Cardiac fibroblast (primary cell): Measurements from ENCODE around the gene SEMA5B.

ENCODE experiments used
- DNase-seq, 2 donors: peaks; one replicate each; pipeline versions ENCODE4 v3.0.0 to v3.0.0-alpha.2; 2010; ENCODE audit warnings: low read depth in 2 of 2
- H3K4me3 ChIP-seq, 2 donors: replicated peaks in 1 of 2; 1 replicate in 1 of 2; 2 replicates in 1 of 2; pipeline ENCODE4 v1.5.1; 2011; ENCODE audit warnings: low read depth in 2 of 2, low read length in 2 of 2, mild to moderate bottlenecking in 2 of 2, moderate library complexity in 1 of 2
- CTCF ChIP-seq: IDR thresholded peaks from one replicate; pipeline ENCODE4 v1.5.1; 2011; ENCODE audit warnings: low read depth, mild to moderate bottlenecking, low read length, inconsistent platforms

Gene SEMA5B

DNA sequence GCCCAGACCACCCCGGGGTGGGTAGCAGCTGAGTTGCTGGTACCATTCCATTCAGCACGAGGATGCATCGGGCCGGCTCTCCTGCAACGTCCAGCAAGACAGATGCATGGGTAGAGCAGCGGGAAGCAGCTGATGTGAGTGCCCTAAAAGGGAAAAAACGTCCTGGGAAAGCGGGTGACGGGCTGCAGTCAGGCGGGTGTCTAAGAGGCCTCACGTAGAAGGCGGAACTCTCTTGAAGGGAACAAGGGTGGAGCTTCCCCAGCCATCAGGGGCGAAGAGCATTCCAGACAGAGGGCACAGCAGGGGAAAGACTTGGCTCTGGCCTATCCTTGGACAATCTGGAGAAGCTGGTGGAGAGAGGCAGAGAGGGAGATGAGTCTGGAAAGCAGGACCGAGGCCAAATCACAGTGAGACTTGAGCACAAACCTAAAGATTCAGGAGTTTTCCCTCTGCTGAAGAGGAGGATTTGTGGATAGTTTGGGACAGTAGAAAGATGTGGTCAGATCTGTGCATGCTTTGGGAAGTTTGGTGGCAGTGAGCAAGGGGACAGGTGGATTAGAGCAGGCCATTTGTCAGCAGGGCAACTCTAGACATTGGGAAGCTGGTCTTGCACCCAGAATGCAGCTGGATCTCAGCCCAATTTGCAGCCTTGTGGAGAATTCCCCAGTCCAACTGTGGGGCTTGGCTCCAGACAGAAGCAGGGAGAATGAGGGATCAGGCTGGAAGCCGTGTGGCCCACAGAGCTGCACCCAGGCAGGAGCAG, 70.7 kb downstream of the SEMA5B start:
- no peak overlapping the region for H3K4me3 ChIP-seq
- TF ChIP-seq CTCF: no peak
- no peak for DNase-seq

DNA sequence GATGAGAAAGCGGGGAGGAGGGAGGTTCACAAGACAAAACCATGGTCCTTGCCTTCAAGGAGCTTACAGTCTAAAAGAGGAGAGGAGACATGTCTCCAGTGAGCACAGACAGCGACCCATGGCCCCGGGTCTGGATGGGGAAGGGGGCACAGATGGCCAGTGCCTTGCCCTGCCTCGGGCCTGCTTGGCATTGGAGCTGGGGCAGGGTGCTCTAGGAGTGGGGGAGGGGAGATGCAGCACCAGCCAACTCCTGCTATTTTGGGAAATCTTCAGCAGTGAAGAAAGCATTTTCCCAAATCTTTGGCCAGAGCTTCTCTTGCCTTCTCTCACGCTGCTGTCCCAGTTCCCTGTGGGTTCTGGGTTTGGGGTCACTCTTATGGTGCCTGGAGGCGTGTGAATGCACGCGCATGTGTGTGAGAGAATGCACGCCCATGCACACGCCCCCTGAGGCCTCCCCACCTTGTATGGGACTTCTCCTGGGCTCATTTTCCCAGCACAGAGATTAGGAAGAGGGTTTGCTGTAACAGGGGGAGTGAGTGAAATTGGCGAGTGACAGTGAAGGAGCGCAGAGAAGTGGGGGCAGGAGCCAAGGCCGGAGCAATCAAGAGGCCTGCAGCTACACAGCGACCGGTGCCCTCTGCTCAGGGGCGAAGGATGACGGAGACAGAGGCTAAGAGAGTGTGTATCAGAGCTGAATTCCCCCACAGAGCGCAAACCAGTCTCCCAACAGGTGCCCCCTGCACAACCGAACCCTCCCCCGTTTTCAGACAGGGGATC, 71.5 kb downstream of the SEMA5B start:
- no peak overlapping the region for H3K4me3 ChIP-seq
- DNase-seq: no peak
- TF ChIP-seq CTCF: no peak

DNA sequence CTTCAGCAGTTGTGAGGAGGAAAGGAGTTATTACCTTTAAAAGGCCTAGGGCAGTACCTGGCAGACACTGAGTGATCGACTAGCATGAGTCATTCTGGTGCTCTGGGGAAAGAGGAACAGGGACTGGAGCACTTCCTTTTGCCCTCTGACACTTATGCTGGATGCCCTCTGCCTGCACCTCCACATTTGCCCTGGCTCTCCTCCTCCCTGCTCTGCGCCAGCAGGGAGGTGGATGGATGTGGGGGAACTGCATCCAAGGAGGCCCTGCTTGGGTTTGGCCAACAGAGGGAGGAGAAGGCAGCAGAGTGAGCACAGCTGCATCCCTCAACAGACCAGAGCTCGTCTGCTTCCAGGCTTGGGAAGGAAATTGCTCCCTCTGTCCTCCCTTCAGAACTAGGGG, 75.0 kb downstream of the SEMA5B start:
- no peak for TF ChIP-seq CTCF
- DNase-seq: peak; percentile 9 to 49
- no peak overlapping the region for H3K4me3 ChIP-seq

DNA sequence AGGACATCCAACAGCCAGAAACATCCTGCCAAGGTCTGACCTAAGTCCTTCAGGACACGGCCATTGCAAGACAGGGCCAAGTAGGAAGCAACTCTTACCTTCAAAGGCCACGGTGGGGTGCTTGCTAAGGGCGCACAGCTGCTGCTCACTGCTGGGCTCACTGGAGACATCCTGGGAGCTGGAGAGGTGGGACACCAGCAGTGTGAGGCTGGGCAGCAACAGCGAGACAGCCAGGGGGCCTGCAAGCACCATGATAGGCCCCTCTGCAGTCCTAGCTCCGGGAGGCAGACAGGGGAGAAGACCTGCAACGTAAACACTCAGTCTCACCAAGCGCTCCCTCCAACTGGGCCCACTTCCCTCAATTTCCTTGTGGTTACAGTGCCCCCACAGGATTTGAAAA, 79.2 kb downstream of the SEMA5B start:
- no peak for DNase-seq
- no peak overlapping the region for H3K4me3 ChIP-seq
- peak; percentile 7 for TF ChIP-seq CTCF

DNA sequence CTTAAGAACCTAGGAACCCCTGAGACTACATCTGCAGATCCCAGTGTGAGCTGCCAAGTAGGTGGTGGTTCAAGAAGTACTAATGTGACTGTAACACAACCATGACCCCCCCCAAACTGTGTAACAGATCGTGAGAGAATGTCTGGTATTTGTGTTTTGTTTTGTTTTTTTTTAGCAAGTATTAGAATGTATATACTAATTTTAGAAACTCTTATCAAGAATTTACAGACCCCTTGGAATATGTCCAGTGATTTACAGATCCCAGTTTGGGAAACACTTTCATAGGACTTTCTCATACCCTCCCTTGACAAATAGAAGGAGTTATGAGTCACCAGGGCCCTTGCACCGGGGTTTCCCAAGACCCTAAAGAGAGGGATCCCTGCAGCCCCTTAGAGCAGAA, 79.8 kb downstream of the SEMA5B start:
- peak; percentile 33 to 78 for DNase-seq
- no peak for TF ChIP-seq CTCF
- no peak overlapping the region for H3K4me3 ChIP-seq

DNA sequence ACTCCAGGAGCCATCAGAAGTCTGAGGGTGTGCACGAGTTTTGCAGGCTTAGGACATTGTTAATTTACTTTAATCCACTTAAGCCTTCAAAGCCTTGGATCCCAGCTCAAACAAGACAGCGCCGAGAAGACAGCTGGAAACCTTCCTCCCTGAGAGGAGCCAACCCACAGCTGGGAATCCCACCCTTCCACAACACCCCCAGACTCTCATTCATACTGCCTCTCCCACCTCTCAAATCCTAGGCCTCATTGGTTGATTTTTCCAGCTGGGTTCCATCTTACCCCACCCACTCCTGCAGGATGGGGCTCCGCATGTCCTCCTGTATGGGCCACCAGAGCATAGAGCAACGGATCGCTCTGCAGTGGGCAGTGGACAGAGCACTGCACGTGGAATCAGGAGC, 80.4 kb downstream of the SEMA5B start:
- no peak overlapping the region for H3K4me3 ChIP-seq
- no peak for TF ChIP-seq CTCF
- DNase-seq: no peak
